Measurements from ENCODE around the gene KRTAP10-3. TPM values are rescaled to one million over a fixed set of nuclear protein-coding genes. Genes with fewer than 3 reads are reported as not detected.

The KRTAP10-3 gene
- total RNA-seq, 1 experiment from 2014 or later: not detected

- no peak overlapping the region for H3K4me3 ChIP-seq (ENCODE audit: low read length)
- no peaks in the 10 kb centered on the region for H3F3A ChIP-seq (ENCODE audit: low read length, unreplicated experiment)
- no peaks in the 10 kb centered on the region for H3K36me3 ChIP-seq (ENCODE audit: low read depth, low read length)
- no peak overlapping the region for H2AFZ ChIP-seq (ENCODE audit: low read length)
- no peaks in the 10 kb centered on the region for H3K79me2 ChIP-seq (ENCODE audit: low read length)
- POLR2A ChIA-PET (ENCODE audit: unreplicated experiment): no interaction called here
- no peak overlapping the region for H3K9ac ChIP-seq (ENCODE audit: low read length)
- TF ChIP-seq EZH2phosphoT487 (IDR thresholded peaks at IDR 0.05; ENCODE audit: borderline replicate concordance, low read length) (no peak), EZH2 (IDR thresholded peaks at IDR 0.05; ENCODE audit: low read length, unreplicated experiment) (no peak)
- BruUV-seq (replicated peaks): TSS peak; percentile 7
- H3K9me2 ChIP-seq (replicated peaks; ENCODE audit: low read length): no peaks in the 10 kb centered on the region
- no peaks in the 10 kb centered on the region for H3K9me3 ChIP-seq (ENCODE audit: low read length)
- H3K27me3 ChIP-seq (ENCODE audit: low read length): no peaks in the 10 kb centered on the region
- CTCF ChIA-PET: interaction anchor here (0.6 kb wide), 1 partner anchor 159 kb away, joined by 5 read pairs; no protein-coding TSS in a partner anchor
- H3K4me1 ChIP-seq (ENCODE audit: insufficient read depth, low read length): no peaks in the 10 kb centered on the region
- DNase-seq: no peak
- no peak overlapping the region for H3K27ac ChIP-seq (ENCODE audit: low read length)
- no peak for ATAC-seq
- no peak overlapping the region for H3K4me2 ChIP-seq (ENCODE audit: low read length)
- H4K20me1 ChIP-seq (ENCODE audit: low read length): no peaks in the 10 kb centered on the region
- intact Hi-C loops (cut with micrococcal nuclease): no loop called here
Measured at GRCh38 chr21:44517175-44517899, 41.3 kb downstream of the KRTAP10-3 start.

GRCh38 chr21:44516828-44517174 lies 41.8 kb downstream of the KRTAP10-3 start:
- Histone ChIP-seq H3K4me3 (ENCODE audit: low read length) (no peak overlapping the region), H3K27ac (ENCODE audit: low read length) (no peak overlapping the region), H3K9me3 (ENCODE audit: low read length) (no peaks in the 10 kb centered on the region), H3K4me2 (ENCODE audit: low read length) (no peak overlapping the region), H3K4me1 (ENCODE audit: insufficient read depth, low read length) (no peaks in the 10 kb centered on the region), H2AFZ (ENCODE audit: low read length) (no peak overlapping the region), H3K36me3 (ENCODE audit: low read depth, low read length) (no peaks in the 10 kb centered on the region), H3K9ac (ENCODE audit: low read length) (no peak overlapping the region), H3K79me2 (ENCODE audit: low read length) (no peaks in the 10 kb centered on the region), H3K9me2 (replicated peaks; ENCODE audit: low read length) (no peaks in the 10 kb centered on the region), H3K27me3 (ENCODE audit: low read length) (no peaks in the 10 kb centered on the region), H4K20me1 (ENCODE audit: low read length) (no peaks in the 10 kb centered on the region), H3F3A (ENCODE audit: low read length, unreplicated experiment) (no peaks in the 10 kb centered on the region)
- intact Hi-C loops (cut with micrococcal nuclease): no loop called here
- DNase-seq: no peak
- POLR2A ChIA-PET (ENCODE audit: unreplicated experiment): no interaction called here
- no peak for ATAC-seq
- CTCF ChIA-PET: no interaction called here
- TF ChIP-seq EZH2phosphoT487 (IDR thresholded peaks at IDR 0.05; ENCODE audit: borderline replicate concordance, low read length) (no peak), EZH2 (IDR thresholded peaks at IDR 0.05; ENCODE audit: low read length, unreplicated experiment) (no peak), CTCF (conservative IDR thresholded peaks at IDR 0.05; ENCODE audit: low read depth, low read length) (no peak)
- no TSS peak for BruUV-seq (replicated peaks)

GRCh38 chr21:44516342-44516741 lies 42.3 kb downstream of the KRTAP10-3 start:
- no peaks in the 10 kb centered on the region for H4K20me1 ChIP-seq (ENCODE audit: low read length)
- H3F3A ChIP-seq (ENCODE audit: low read length, unreplicated experiment): no peaks in the 10 kb centered on the region
- BruUV-seq (replicated peaks): no TSS peak
- intact Hi-C loops (cut with micrococcal nuclease): no loop called here
- H2AFZ ChIP-seq (ENCODE audit: low read length): no peak overlapping the region
- H3K27me3 ChIP-seq (ENCODE audit: low read length): no peaks in the 10 kb centered on the region
- ChIA-PET POLR2A (ENCODE audit: unreplicated experiment) (no interaction called here), CTCF (no interaction called here)
- H3K9ac ChIP-seq (ENCODE audit: low read length): no peak overlapping the region
- no peaks in the 10 kb centered on the region for H3K9me3 ChIP-seq (ENCODE audit: low read length)
- ATAC-seq: no peak
- H3K4me2 ChIP-seq (ENCODE audit: low read length): no peak overlapping the region
- no peaks in the 10 kb centered on the region for H3K79me2 ChIP-seq (ENCODE audit: low read length)
- no peaks in the 10 kb centered on the region for H3K4me1 ChIP-seq (ENCODE audit: insufficient read depth, low read length)
- H3K4me3 ChIP-seq (ENCODE audit: low read length): no peak overlapping the region
- TF ChIP-seq EZH2phosphoT487 (IDR thresholded peaks at IDR 0.05; ENCODE audit: borderline replicate concordance, low read length): no peak
- TF ChIP-seq EZH2 (IDR thresholded peaks at IDR 0.05; ENCODE audit: low read length, unreplicated experiment): no peak
- no peaks in the 10 kb centered on the region for H3K9me2 ChIP-seq (replicated peaks; ENCODE audit: low read length)
- no peak for DNase-seq
- H3K36me3 ChIP-seq (ENCODE audit: low read depth, low read length): no peaks in the 10 kb centered on the region
- no peak overlapping the region for H3K27ac ChIP-seq (ENCODE audit: low read length)

Measured in PC-3 (cell line).